ENCODE results near the gene CDKL1.

DNA sequence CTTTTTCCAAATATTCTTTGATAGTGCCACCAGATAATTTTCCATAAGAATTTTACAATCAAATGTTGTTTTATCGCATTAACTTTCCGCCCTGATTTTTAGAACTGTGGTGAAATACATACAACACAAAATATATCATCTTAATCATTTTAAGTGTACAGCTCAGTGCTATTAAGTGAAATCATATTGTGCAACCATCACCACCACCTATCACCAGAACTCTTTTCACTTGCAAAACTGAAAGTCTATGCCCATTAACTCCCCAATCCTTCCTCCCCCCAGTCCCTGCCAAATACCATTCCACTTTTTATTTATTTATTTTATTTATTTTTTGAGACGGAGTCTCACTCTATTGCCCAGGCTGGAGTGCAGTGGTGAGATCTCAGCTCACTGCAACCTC, 36.6 kb downstream of the CDKL1 start:
- TF ChIP-seq, protein P1, sequence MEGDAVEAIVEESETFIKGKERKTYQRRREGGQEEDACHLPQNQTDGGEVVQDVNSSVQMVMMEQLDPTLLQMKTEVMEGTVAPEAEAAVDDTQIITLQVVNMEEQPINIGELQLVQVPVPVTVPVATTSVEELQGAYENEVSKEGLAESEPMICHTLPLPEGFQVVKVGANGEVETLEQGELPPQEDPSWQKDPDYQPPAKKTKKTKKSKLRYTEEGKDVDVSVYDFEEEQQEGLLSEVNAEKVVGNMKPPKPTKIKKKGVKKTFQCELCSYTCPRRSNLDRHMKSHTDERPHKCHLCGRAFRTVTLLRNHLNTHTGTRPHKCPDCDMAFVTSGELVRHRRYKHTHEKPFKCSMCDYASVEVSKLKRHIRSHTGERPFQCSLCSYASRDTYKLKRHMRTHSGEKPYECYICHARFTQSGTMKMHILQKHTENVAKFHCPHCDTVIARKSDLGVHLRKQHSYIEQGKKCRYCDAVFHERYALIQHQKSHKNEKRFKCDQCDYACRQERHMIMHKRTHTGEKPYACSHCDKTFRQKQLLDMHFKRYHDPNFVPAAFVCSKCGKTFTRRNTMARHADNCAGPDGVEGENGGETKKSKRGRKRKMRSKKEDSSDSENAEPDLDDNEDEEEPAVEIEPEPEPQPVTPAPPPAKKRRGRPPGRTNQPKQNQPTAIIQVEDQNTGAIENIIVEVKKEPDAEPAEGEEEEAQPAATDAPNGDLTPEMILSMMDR (IDR thresholded peaks at IDR 0.05) = no peak
- no peak for TF ChIP-seq POLR2AphosphoS5 (IDR thresholded peaks at IDR 0.05)
